ENCODE results near the gene CD82. TPM values are rescaled to one million over a fixed set of nuclear protein-coding genes. Genes with fewer than 3 reads are reported as not detected.

Gene CD82
- total and polyA plus RNA-seq, 2 donors (not counting 1 experiment from before 2014, with no cell fraction given) = 192 to 438 TPM

DNA sequence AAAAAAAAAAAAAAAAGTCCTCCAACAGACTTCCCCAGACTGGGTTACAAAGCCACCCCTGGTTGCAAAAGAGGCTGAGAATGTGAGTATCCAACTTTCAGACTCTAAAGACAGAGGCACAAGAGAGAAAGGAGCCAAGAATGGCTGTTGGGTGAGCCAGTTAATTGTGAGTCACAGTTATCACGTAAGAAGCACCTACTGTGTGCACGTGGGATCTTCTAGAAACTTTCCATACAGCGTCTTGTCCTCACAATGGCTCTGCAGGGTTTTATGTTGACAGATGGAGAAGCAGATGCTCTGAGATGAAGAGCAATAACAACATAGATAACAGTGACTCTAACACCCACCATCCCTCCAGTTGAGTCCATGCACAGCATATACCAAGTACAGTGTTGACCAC, 41.0 kb downstream of the CD82 start:
- Mint-ChIP-seq H3K27me3 (no peaks in the 10 kb centered on the region), H3K27ac (peak overlapping the region; percentile 96), H3K4me3 (peak overlapping the region; percentile 60), H3K9me3 (ENCODE audit: insufficient read depth) (no peaks in the 10 kb centered on the region), H3K4me1 (peaks cover 97% of the 10 kb centered on the region)
- no peak overlapping the region for H3K4me3 ChIP-seq (ENCODE audit: control extremely low read depth in 1 of 5, extremely low read depth in 1 of 5, insufficient read depth in 1 of 5, low read depth in 2 of 5, low read length in 4 of 5)
- ChIA-PET POLR2A (interaction anchor here (1.2 kb wide), 1 partner anchor 10 kb away, joined by 4 read pairs; no protein-coding TSS in a partner anchor), CTCF (interaction anchor here (1.4 to 2.2 kb wide), 2 partner anchors 9 to 11 kb away, joined by 5 to 10 read pairs; no protein-coding TSS in a partner anchor)
- peak overlapping the region; percentile 4 for H3K4me2 ChIP-seq (replicated peaks; ENCODE audit: low read depth, low read length, poor library complexity, severe bottlenecking)
- H3K79me2 ChIP-seq (ENCODE audit: control insufficient read depth, insufficient read depth, low read length) = peaks cover 12% of the 10 kb centered on the region
- no peak overlapping the region for H3K9ac ChIP-seq (ENCODE audit: low read length)
- H4K20me1 ChIP-seq (ENCODE audit: control insufficient read depth, insufficient read depth, low read length, poor library complexity, severe bottlenecking) = no peaks in the 10 kb centered on the region
- H3K36me3 ChIP-seq (replicated peaks in 1 of 2; ENCODE audit: control extremely low read depth in 1 of 2, control insufficient read depth in 1 of 2, extremely low read depth in 1 of 2, insufficient read depth in 2 of 2, low read length in 1 of 2) = peaks cover 2 to 53% of the 10 kb centered on the region in 2 experiments
- H3K4me1 ChIP-seq (ENCODE audit: control insufficient read depth in 2 of 2, insufficient read depth in 2 of 2, low read length in 2 of 2) = peaks cover 96 to 100% of the 10 kb centered on the region in 2 donors
- no peak for DNase-seq
- no CpG with 5 or more reads among the region's 3 CpGs for WGBS (ENCODE audit: insufficient coverage)
- no peaks in the 10 kb centered on the region for H3K9me3 ChIP-seq (ENCODE audit: control extremely low read depth in 1 of 3, control insufficient read depth in 2 of 3, insufficient read depth in 1 of 3, low read length in 2 of 3)
- TF ChIP-seq, protein P1, sequence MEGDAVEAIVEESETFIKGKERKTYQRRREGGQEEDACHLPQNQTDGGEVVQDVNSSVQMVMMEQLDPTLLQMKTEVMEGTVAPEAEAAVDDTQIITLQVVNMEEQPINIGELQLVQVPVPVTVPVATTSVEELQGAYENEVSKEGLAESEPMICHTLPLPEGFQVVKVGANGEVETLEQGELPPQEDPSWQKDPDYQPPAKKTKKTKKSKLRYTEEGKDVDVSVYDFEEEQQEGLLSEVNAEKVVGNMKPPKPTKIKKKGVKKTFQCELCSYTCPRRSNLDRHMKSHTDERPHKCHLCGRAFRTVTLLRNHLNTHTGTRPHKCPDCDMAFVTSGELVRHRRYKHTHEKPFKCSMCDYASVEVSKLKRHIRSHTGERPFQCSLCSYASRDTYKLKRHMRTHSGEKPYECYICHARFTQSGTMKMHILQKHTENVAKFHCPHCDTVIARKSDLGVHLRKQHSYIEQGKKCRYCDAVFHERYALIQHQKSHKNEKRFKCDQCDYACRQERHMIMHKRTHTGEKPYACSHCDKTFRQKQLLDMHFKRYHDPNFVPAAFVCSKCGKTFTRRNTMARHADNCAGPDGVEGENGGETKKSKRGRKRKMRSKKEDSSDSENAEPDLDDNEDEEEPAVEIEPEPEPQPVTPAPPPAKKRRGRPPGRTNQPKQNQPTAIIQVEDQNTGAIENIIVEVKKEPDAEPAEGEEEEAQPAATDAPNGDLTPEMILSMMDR (IDR thresholded peaks at IDR 0.05) = no peak
- no peak for TF ChIP-seq EZH2 (IDR thresholded peaks at IDR 0.05; ENCODE audit: borderline replicate concordance, insufficient read depth, low read depth, low read length, poor library complexity, severe bottlenecking)
- H3K27me3 ChIP-seq (replicated peaks in 1 of 4; ENCODE audit: control extremely low read depth in 1 of 4, control insufficient read depth in 3 of 4, insufficient read depth in 4 of 4, low read length in 3 of 4) = no peaks in the 10 kb centered on the region
- peak overlapping the region in 1 of 2 donors; percentile 99 for H3K27ac ChIP-seq (ENCODE audit: low read length in 2 of 2)
- intact Hi-C loops (cut with micrococcal nuclease) = loop anchor here (10.0 kb wide), 2 partner anchors 338 to 1238 kb away; partner anchors contain the start of gene CRY2
- ATAC-seq (ENCODE audit: low read depth) = no peak
- no peak overlapping the region for H2AFZ ChIP-seq (ENCODE audit: insufficient read depth, low read depth, low read length, poor library complexity, severe bottlenecking)

DNA sequence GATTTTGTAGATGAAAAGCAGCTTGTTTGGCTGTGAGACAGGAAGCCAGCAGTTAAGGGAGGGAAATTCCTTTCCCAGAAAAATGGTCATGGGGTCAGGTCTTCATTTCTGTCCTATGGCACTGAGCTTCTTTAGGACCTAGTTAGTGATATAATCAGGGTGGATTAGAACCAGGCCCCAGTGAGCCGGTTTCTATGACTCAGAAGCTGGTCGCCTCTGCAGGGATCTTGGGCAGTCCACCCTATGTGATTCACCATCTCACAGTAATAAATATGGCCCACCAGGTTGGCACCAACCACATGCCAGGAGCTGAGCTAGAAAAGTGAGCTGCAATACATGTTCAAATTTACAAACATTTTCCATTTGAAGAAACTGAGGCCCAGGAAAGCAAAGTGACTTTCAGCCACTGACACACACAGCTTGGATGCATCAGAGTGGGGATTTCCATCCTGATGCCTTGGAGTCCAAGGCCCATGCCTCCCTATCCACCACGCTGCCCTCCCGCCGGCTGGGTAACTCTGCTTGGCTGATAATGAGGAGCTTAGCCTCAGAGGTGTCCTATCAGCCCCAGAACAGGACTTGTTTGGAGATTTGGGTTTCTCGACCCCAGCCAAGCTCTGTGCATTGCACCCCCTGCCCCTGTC, 42.0 kb downstream of the CD82 start:
- Histone ChIP-seq H4K20me1 (ENCODE audit: control insufficient read depth, insufficient read depth, low read length, poor library complexity, severe bottlenecking) (no peaks in the 10 kb centered on the region), H3K27me3 (replicated peaks in 1 of 4; ENCODE audit: control extremely low read depth in 1 of 4, control insufficient read depth in 3 of 4, insufficient read depth in 4 of 4, low read length in 3 of 4) (no peaks in the 10 kb centered on the region), H3K9ac (ENCODE audit: low read length) (no peak overlapping the region), H3K36me3 (replicated peaks in 1 of 2; ENCODE audit: control extremely low read depth in 1 of 2, control insufficient read depth in 1 of 2, extremely low read depth in 1 of 2, insufficient read depth in 2 of 2, low read length in 1 of 2) (peaks cover 2 to 49% of the 10 kb centered on the region in 2 experiments), H3K27ac (ENCODE audit: low read length in 2 of 2) (peak overlapping the region; percentile 97 to 99), H3K9me3 (ENCODE audit: control extremely low read depth in 1 of 3, control insufficient read depth in 2 of 3, insufficient read depth in 1 of 3, low read length in 2 of 3) (no peaks in the 10 kb centered on the region), H2AFZ (ENCODE audit: insufficient read depth, low read depth, low read length, poor library complexity, severe bottlenecking) (no peak overlapping the region), H3K4me1 (ENCODE audit: control insufficient read depth in 2 of 2, insufficient read depth in 2 of 2, low read length in 2 of 2) (peaks cover 96 to 100% of the 10 kb centered on the region in 2 donors), H3K4me3 (ENCODE audit: control extremely low read depth in 1 of 5, extremely low read depth in 1 of 5, insufficient read depth in 1 of 5, low read depth in 2 of 5, low read length in 4 of 5) (no peak overlapping the region), H3K79me2 (ENCODE audit: control insufficient read depth, insufficient read depth, low read length) (peaks cover 12% of the 10 kb centered on the region), H3K4me2 (replicated peaks; ENCODE audit: low read depth, low read length, poor library complexity, severe bottlenecking) (peak overlapping the region; percentile 71)
- 83% methylated on average over 6 of the region's 6 CpGs for WGBS (ENCODE audit: insufficient coverage)
- Mint-ChIP-seq H3K4me1 (peaks cover 96% of the 10 kb centered on the region), H3K27ac (peak overlapping the region; percentile 96), H3K4me3 (peak overlapping the region; percentile 78), H3K27me3 (no peaks in the 10 kb centered on the region), H3K9me3 (ENCODE audit: insufficient read depth) (no peaks in the 10 kb centered on the region)
- no peak for TF ChIP-seq EZH2 (IDR thresholded peaks at IDR 0.05; ENCODE audit: borderline replicate concordance, insufficient read depth, low read depth, low read length, poor library complexity, severe bottlenecking)
- TF ChIP-seq, protein P1 (IDR thresholded peaks at IDR 0.05) = no peak
- ChIA-PET CTCF (interaction anchor here (1.1 to 2.2 kb wide), 4 partner anchors 9 to 50 kb away, joined by 4 to 10 read pairs (median 5); no protein-coding TSS in a partner anchor), POLR2A (interaction anchor here (1.2 kb wide), 1 partner anchor 11 kb away, joined by 4 read pairs; no protein-coding TSS in a partner anchor)
- DNase-seq (no peak), ATAC-seq (ENCODE audit: low read depth) (no peak)
- intact Hi-C loops (cut with micrococcal nuclease) = loop anchor here (10.0 kb wide), 2 partner anchors 337 to 1237 kb away; partner anchors contain the start of gene CRY2
